GM12874 (cell line): Measurements from ENCODE around the gene GBF1.

Experiments used
- TF ChIP-seq, protein P1 (sequence below): IDR thresholded peaks from 2 replicates; pipeline ENCODE4 v1.5.1; 2011; ENCODE audit warnings: low read depth, mild to moderate bottlenecking, control low read depth, low read length, moderate library complexity; ENCODE audit not compliant: insufficient read depth

Gene GBF1

DNA sequence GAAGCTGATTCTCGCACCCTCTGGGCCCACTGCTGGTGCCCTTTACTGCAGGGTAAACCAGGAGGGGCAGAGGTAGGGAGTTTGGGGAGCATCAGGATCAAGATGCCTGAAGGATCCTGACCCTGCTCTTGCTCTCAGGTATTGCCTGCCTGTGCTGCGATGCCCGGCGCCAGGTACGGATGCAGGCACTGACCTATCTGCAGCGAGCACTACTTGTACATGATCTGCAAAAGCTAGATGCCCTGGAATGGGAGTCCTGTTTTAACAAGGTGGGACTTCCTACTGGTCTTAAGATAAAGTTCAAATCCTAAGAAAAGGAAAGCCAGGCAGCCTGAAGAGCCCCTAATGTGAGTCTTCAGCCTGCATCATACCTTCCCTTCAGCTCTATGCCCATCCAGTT lies 134.1 kb downstream of the GBF1 start:
- TF ChIP-seq, protein P1, sequence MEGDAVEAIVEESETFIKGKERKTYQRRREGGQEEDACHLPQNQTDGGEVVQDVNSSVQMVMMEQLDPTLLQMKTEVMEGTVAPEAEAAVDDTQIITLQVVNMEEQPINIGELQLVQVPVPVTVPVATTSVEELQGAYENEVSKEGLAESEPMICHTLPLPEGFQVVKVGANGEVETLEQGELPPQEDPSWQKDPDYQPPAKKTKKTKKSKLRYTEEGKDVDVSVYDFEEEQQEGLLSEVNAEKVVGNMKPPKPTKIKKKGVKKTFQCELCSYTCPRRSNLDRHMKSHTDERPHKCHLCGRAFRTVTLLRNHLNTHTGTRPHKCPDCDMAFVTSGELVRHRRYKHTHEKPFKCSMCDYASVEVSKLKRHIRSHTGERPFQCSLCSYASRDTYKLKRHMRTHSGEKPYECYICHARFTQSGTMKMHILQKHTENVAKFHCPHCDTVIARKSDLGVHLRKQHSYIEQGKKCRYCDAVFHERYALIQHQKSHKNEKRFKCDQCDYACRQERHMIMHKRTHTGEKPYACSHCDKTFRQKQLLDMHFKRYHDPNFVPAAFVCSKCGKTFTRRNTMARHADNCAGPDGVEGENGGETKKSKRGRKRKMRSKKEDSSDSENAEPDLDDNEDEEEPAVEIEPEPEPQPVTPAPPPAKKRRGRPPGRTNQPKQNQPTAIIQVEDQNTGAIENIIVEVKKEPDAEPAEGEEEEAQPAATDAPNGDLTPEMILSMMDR, result no peak

DNA sequence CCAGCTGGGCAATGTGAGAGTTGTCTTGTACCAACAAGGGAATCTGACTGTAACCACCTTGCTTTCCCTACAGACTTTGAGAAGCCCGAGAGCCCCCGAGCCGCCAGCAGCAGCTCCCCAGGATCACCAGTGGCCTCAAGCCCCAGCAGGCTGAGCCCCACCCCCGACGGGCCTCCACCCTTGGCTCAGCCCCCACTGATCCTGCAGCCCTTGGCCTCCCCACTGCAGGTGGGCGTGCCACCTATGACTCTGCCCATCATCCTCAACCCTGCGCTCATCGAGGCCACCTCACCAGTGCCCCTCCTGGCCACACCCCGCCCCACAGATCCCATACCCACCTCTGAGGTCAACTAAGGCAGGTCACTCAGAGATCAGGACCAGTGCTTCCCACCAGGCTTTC lies 136.7 kb downstream of the GBF1 start:
- TF ChIP-seq, protein P1, result no peak

DNA sequence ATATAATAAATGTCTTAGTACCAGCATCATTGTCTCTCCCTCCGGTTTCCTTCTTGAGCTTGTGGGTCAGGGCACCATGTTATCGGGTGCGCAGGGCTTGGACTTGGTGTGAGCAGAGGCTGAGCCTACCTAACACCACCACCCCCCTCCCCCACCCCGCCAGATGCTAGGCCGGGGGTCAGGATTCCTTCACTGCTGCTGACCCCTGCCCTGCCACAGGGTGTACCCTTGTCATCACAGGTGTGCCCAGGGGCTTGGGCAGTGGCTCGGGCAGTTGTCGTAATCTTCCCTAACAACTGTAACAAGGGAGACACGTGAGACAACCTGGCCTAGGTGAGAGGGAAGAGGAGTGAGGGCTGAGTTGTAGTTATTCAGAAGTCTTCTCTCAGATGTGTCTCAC lies 137.5 kb downstream of the GBF1 start:
- TF ChIP-seq, protein P1, result no peak

DNA sequence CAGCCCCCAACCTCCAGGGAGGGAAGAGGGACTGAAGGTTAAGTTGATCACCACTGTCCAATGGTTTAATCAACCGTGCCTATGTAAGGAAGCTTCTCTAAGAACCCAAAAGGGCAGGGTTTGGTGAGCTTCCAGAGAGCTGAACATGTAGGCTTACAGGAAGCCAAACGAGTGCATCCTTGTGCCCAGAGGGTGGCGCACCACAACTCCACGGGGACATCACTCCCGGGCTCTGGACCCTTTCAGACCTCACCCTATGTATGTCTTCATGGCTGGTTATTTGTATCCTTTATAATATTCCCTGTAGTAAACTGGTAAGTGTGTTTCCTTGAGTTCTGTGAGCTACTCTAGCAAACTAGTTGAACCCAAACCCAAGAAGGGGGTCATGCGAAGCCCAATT lies 138.7 kb downstream of the GBF1 start:
- TF ChIP-seq, protein P1, result no peak

DNA sequence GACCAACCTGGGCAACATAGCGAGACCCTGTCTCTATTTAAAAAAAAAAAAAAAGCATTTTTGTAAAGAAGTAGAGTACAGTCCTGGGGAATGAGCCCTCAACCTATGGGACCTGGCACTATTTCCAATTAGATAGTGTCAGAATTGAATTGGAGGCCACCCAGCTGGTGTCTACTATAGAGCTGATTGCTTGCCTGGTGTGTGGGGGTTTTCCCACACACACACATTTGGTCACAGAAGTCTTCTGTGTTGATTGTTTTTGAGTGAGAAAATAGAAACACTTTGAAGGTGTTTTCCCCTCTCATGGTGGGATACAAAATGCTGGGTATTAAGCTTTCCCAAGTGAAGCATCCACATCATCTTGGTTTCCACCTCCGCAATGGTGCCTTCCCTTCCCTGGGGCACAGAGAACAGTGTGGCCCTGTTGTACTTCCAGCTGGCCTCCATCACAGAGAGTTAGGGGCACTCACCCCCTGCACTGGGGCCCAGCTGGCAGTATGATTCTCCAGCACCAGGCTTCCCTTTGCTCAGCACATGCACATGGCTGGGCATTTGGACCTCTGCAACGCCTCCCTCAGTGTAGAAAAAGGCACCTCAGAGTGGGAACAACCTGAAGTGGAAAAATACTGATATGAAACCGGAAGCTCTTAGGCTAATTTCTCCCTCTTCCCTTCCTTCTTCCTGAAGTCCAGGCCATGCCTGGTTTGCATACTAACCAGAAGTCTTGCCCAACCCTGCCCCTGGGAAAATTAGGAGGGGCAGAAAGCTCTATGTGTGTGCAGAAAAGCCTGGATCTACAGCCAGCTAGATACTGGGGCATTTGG lies 139.5 kb downstream of the GBF1 start:
- TF ChIP-seq, protein P1, result no peak

DNA sequence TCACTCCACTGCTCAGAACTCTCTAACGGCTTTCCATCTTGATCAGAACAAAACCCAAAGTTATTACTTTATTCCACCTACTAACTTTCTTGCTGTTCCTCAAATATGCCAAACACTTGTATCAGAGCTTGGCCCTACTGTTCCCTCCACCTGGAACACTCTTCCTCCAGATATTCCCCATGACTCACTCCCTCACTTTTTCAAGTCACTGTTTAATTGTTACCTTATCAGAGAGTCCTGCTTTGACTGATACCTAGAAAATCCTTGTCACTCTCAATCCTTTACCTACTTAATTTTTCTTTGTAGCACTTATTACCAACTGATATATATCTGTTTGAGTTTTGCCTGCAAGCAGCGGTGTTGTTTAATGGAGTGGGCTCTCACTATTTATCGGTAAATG lies 144.6 kb downstream of the GBF1 start:
- TF ChIP-seq, protein P1, result no peak

DNA sequence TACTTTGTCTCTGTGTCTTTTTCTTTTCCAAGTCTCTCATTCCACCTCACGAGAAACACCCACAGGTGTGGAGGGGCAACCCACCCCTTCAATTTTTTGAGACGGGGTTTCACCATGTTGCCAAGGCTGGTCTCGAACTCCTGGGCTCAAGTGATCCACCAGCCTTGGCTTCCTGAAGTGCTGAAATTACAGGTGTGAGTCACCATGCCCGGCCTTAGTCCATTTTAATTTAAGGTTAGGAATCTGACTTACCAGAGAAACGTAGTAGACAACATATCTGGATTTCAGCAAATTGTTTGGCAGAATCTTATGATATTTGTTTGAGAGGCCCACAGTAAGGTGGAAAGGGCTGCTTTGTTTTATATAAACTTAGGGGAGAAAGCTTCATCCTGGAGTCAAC lies 147.0 kb downstream of the GBF1 start:
- TF ChIP-seq, protein P1, result no peak
